Measurements from ENCODE around the gene GGTLC2.
"Not testable (repeated sequence)": the region's sequence is repeated elsewhere in the genome, so short reads cannot be mapped to it uniquely, and the experiment has no call there.

DNA sequence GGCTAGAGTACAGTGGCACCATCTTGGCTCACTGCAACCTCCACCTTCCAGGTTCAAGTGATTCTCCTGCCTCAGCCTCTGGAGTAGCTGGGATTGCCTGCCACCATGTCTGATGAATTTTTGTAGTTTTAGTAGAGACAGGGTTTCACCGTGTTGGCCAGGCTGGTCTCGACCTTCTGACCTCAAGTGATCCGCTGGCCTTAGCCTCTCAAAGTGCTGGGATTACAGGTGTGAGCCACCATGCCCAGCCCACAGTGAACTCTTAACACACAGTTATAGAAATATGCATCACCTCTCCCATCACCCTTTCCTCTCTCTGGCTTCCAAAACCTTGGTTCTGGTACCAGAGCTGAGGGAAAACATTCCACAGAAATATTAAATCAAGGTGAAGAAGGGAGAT lies 36.4 kb upstream of the GGTLC2 start:
- not testable (repeated sequence) for TF ChIP-seq BHLHE40 (IDR thresholded peaks at IDR 0.05; ENCODE audit: borderline replicate concordance); TARDBP (IDR thresholded peaks at IDR 0.05); FOXM1 (IDR thresholded peaks at IDR 0.05; ENCODE audit: borderline replicate concordance); SP1 (IDR thresholded peaks at IDR 0.05); ELF4 (IDR thresholded peaks at IDR 0.05); CTBP1 (IDR thresholded peaks at IDR 0.05; ENCODE audit: borderline replicate concordance); ARNT (IDR thresholded peaks at IDR 0.05); FOXK2 (IDR thresholded peaks at IDR 0.05); FOXA1 (IDR thresholded peaks at IDR 0.05); HDGF (IDR thresholded peaks at IDR 0.05; ENCODE audit: borderline replicate concordance); SUZ12 (IDR thresholded peaks at IDR 0.05)
- TF ChIP-seq, protein P1, sequence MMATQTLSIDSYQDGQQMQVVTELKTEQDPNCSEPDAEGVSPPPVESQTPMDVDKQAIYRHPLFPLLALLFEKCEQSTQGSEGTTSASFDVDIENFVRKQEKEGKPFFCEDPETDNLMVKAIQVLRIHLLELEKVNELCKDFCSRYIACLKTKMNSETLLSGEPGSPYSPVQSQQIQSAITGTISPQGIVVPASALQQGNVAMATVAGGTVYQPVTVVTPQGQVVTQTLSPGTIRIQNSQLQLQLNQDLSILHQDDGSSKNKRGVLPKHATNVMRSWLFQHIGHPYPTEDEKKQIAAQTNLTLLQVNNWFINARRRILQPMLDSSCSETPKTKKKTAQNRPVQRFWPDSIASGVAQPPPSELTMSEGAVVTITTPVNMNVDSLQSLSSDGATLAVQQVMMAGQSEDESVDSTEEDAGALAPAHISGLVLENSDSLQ (IDR thresholded peaks at IDR 0.05) = not testable (repeated sequence)

All from HEK293T (cell line).